Measurements from ENCODE around the gene ZFAND6.

DNA sequence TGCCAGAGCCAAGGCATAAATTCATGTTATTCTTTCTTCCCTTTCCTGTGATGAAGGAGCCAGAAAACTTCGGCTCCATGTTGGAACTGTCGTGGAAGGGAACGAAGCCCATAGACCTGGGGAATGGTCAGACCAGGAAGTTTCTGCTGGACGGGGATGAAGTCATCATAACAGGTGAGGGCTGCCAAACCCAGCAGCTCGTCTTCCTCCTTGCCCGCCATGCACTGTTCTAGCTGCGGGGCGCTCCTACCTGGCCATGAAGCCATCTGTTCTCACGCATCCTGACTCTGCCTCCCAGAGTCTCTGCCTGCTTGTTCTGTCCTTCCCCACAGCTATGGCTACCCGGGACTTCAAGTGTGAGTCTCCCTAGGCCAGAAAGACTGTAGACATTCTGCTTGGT lies 121.5 kb downstream of the ZFAND6 start:
- TF ChIP-seq, protein P1, sequence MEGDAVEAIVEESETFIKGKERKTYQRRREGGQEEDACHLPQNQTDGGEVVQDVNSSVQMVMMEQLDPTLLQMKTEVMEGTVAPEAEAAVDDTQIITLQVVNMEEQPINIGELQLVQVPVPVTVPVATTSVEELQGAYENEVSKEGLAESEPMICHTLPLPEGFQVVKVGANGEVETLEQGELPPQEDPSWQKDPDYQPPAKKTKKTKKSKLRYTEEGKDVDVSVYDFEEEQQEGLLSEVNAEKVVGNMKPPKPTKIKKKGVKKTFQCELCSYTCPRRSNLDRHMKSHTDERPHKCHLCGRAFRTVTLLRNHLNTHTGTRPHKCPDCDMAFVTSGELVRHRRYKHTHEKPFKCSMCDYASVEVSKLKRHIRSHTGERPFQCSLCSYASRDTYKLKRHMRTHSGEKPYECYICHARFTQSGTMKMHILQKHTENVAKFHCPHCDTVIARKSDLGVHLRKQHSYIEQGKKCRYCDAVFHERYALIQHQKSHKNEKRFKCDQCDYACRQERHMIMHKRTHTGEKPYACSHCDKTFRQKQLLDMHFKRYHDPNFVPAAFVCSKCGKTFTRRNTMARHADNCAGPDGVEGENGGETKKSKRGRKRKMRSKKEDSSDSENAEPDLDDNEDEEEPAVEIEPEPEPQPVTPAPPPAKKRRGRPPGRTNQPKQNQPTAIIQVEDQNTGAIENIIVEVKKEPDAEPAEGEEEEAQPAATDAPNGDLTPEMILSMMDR (conservative IDR thresholded peaks at IDR 0.05; ENCODE audit: low read length) = no peak
- TF ChIP-seq EZH2phosphoT487 (IDR thresholded peaks at IDR 0.05; ENCODE audit: borderline replicate concordance) = no peak
